ENCODE measurements around the gene SPEF1.
"Not testable (repeated sequence)": the region's sequence is repeated elsewhere in the genome, so short reads cannot be mapped to it uniquely, and the experiment has no call there.

The SPEF1 gene, protein sequence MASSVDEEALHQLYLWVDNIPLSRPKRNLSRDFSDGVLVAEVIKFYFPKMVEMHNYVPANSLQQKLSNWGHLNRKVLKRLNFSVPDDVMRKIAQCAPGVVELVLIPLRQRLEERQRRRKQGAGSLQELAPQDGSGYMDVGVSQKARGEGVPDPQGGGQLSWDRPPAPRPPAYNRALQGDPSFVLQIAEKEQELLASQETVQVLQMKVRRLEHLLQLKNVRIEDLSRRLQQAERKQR

DNA sequence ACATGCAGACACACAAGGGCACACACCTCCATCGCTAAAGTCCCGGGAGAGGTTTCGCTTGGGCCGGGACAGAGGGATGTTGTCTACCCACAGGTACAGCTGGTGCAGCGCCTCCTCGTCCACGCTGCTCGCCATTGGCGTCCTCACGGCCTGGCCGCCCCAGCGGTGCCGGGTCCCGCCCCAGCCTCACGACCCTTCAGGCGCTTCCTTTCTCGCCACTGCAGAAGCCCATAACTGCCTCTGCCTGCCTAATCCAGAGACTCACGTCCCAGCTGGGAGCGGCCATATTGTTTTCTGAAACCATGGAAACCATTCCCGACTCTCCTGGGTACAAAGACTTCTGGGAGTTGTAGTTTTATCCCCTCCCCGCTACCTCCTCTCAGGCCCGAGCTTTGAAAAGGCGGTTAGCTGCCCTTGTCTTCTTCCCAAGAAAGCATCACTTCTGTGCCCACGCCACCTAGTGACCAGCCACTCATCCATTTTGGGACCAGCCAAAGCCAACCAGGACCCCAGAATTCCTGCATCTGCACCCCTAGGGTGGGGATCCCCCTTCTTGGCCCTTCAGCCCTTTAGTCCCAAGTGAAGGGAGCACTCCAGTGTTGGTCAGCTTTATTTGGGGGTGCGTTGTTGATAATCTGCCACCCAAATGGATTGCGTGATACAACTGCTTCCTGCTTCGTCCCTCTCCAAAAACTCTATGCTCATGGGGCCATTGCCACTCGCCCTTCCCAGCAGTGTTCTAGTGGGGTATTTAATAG is at the start of gene SPEF1:
TSS of gene SPEF1 (minus strand) at position 296 of the 758 bp plus-strand sequence. CDS start at position 135, 161 bp downstream.
- peak; percentile 98 for FAIRE-seq

DNA sequence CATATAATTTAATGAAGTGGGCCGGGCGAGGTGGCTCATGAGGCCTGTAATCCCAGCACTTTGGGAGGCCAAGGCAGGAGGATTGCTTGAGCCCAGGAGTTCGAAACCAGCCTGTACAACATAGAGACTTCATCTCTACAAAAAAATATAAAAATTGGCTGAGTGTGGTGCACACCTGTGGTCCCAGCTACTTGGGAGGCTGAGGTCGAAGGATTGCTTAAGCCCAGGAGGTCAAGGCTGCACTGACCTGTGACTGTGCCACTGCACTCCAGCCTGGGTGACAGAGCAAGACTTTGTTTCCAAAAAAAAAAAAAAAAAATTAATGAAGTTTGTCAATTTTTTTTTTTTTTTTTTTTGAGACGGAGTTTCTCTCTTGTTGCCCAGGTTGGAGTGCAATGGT is 48.6 kb upstream of the SPEF1 start:
- not testable (repeated sequence) for FAIRE-seq

DNA sequence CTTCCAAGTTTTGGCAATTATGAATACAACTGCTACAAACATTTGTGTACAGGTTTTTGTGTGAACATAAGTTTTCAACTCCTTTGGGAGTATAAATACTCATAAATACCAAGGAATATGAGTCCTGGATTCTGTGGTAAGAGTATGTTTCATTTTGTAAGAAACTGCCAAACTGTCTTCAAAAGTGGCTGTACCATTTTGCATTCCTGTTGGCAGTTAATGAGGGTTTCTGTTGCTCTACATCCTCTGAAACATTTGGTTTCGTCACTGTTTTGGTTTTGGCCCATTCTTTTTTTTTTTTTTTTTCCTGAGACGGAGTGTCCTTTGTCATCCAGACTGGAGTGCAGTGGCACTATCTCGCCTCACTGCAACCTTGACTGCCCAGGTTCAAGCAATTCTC is 47.5 kb upstream of the SPEF1 start:
- no peak for FAIRE-seq

- FAIRE-seq: no peak
Observed at GRCh38 chr20:3826420-3826819, 45.2 kb upstream of the SPEF1 start.

GRCh38 chr20:3825526-3825925 is 44.3 kb upstream of the SPEF1 start:
- FAIRE-seq: no peak

- no peak for FAIRE-seq
Observed at GRCh38 chr20:3823881-3824280, 42.6 kb upstream of the SPEF1 start.

DNA sequence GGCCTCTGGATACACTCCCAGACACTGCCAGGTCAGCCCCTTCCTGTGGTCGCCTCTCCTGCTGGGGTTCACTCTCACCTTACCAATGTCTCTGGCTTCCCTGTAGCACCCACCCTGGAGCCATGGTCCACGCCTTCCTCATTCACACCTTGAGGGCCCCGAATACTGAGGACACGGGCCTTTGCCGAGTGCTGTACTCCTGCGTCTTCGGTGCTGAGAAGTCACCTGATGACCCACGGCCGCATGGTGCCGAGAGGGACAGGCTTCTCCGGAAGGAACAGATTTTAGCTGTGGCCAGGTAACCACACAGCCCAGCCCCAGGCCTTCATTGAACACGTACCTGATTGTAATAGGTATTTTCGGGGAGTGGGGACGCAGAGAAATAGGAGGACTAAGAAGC is 40.7 kb upstream of the SPEF1 start:
- no peak for FAIRE-seq

GRCh38 chr20:3820901-3821727 is 39.9 kb upstream of the SPEF1 start:
- FAIRE-seq: no peak

DNA sequence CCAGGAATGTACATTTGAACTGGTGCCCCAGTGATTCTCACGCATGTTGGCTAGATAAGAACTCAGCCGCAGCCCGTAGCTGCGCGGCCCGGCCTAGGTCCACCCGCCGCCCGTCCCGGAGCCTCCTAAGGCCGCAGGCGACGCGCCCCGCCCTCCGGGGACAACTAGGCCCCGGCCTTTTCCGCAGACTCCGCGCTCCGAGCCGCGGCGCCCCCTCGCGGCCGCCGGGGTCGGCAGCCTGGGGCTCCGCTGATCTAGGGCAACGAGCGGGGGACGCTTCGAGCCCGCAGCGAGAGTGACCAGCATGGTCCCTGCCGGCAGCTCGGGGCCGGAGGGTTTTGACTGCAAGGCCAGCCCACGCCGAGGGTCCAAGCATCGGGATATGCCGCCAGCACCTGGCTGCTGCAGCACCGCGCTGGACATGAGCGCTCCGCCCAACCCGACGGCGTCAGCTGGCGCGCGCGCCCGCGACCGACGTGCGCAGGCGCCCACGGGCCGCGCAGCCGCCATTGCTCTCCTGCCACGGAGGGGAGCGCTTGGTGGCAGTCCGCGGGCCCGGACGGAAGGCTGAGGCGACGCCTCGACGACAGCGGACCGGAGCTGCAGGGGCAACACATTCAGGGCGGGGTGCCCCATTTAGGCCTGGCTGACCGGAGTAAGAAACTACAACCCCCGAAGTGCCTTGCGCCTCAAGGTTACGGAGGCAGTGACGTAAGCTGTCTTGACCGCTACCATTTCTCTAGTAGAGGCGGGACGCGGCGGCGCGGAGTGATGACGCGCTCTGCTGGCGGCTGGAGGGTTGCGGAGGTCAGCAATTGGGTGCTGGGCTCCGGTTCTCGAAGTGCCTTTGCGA is 39.0 kb upstream of the SPEF1 start, which contains the start of gene AP5S1:
TSS of gene AP5S1 (plus strand) at position 500 of the 853 bp plus-strand sequence. CDS start 1,571 bp downstream, outside the sequence.
- peak; percentile 65 for FAIRE-seq

GRCh38 chr20:3819411-3820047 is 38.3 kb upstream of the SPEF1 start:
- FAIRE-seq: no peak

- no peak for FAIRE-seq
Observed at GRCh38 chr20:3818155-3819151, 37.2 kb upstream of the SPEF1 start.

DNA sequence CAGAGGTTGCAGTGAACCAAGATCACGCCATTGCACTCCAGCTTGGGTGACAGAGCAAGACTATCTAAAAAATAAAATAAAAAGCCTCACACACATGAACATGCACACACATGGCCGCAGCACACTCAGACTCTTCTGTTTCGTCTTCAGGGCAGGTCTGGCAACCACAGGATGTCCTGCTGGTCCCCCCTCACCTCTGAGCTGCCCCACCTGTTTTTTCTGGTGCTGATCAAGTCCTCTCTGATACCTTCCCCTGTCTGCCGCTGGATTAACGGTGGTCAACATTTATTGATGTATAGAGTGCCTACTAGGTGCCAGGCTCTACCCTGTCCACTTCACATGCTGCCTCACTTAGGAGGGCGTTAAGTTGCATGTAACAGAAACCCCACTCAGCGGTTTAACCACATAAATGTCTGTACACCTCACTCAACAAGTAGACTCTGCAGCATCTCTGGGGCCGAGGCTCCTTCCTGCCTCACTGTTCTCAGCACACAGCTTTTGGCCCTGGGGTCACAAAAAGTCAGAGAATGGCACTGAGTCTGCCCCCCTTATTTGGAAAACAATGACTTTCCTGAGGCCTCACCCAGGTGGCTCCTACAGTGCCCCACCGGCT is 34.6 kb upstream of the SPEF1 start:
- no peak for FAIRE-seq

DNA sequence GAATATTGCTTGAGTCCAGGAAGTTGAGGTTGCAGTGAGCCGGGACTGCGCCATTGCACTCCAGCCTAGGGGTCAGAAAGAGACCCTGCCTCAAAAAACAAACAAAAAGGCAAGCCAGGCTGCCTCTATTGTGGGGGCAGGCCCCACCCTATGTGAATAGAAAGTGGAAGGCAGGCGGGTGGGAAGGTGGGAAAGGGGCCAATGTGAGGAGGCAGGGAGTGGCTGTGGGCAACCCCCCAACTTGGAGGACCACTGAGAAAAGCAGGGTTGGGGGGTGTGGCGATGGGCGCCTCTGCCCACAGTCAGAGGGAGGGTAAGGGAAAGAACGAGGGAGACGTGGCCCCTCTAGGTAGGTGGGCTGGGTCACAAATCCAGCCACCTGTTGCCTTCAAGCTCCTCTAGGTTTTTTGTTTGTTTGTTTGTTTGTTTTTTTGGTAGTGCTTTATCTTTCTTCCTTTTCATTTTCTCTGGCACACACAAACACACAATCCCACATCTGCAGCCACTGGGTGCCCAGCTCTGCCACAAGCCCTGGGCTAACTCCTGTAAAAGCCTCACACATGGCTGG is 33.8 kb upstream of the SPEF1 start:
- FAIRE-seq: no peak

GRCh38 chr20:3813848-3814581 is 32.8 kb upstream of the SPEF1 start:
- FAIRE-seq: no peak

DNA sequence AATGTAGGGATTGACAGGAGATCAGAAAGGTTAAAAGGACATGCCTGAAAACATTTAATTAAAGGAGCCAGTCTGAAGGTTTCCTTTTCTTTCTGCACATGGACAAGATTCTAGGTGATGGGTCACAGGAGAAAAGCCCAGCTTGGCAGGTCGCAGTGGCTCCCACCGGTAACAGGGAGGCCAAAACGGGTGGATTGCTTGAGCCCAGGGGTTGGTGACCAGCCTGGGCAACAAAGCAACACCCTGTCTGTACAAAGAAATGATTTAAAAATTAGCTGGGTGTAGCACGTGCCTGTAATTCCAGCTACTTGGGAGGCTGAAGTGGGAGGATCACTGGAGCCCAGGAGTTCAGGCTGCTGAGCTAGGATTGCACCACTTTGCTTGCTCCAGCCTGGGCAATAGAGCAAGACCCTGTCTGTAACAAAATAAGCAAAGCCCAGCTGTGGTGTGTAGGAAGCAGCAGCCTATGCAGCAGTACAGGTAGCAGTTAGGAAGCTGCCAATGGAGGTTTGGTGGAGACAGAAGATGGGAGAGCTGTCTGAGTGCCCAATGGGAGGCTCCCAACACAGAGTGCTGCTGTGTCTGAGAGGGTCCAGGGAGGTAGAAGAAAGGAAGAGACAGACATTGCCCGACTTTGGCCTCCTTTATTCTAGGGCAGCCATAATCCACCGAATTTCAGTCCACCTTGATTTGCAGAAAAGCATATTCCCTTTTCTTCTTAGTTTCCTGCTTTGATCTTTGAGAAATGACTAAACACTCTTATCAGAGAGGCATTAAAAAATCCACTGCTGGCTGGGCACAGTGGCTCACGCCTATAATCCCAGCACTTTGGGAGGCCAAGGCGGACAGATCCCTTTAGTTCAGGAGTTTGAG is 32.0 kb upstream of the SPEF1 start:
- FAIRE-seq: no peak

DNA sequence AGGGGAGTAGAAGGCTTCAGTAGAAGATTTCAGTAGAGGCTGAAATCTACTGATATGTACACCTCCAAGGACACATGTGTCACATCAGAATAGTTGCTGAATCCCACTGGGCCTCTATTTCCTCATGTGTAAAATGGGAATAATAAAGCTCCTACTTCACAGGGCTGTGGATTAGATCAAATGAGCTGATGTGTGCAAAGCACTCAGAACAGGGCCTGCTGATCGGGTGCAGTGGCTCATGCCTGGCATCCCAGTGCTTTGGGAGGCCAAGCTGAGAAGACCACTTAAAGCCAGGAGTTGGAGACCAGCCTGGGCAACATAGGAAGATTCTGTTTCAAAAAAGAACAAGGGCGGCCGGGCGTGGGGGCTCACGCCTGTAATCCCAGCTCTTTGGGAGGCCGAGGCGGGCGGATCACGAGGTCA is 31.0 kb upstream of the SPEF1 start:
- no peak for FAIRE-seq

GRCh38 chr20:3811467-3812258 is 30.4 kb upstream of the SPEF1 start:
- peak; percentile 40 for FAIRE-seq

Data from A204.1 (cell line).